Tongue (tissue), 2 donors: Measurements from ENCODE around the gene ZDHHC19. TPM values are rescaled to one million over a fixed set of nuclear protein-coding genes. Genes with fewer than 3 reads are reported as not detected.
"Not testable (repeated sequence)": the region's sequence is repeated elsewhere in the genome, so short reads cannot be mapped to it uniquely, and the experiment has no call there.

Experiments
- DNase-seq: peaks from one replicate; pipeline ENCODE4 v3.0.0-alpha.2; 2015
- total RNA-seq: library from RNA; depleted of rRNA; stranded (reverse); fragments of >200 nt; gene quantifications from one replicate; pipeline ENCODE4 v1.2.3, GENCODE V29; 2014

ZDHHC19 gene
- total RNA-seq: not detected

GRCh38 chr3:196210673-196211556, at the start of gene ZDHHC19:
Gene ZDHHC19 (minus strand): TSS chr3:196211400. CDS start chr3:196211315, 85 bp downstream.
- DNase-seq: no peak

GRCh38 chr3:196260784-196261183, 49.6 kb upstream of the ZDHHC19 start:
- no peak for DNase-seq

DNA sequence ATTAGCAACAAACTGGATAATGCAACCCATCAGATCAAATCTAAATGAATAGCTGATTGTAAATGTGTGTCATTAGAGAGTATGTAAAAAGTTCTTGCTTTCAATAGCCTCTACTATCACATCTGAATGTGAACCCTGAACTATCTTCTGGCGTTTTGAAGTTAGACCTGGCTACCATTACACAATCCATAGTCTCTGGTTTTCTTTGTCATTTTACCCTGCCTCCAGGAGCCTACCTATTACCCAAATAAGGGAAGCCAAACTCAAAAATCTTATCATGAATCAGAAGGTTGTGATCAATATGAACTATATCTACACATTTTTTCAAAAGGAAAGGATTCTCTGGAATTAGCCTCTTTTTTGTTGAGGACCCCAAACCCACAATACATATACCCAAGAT, 44.6 kb upstream of the ZDHHC19 start:
- no peak for DNase-seq

GRCh38 chr3:196254376-196255283, 43.4 kb upstream of the ZDHHC19 start:
- DNase-seq: no peak

GRCh38 chr3:196251918-196252317, 40.7 kb upstream of the ZDHHC19 start:
- no peak for DNase-seq

DNA sequence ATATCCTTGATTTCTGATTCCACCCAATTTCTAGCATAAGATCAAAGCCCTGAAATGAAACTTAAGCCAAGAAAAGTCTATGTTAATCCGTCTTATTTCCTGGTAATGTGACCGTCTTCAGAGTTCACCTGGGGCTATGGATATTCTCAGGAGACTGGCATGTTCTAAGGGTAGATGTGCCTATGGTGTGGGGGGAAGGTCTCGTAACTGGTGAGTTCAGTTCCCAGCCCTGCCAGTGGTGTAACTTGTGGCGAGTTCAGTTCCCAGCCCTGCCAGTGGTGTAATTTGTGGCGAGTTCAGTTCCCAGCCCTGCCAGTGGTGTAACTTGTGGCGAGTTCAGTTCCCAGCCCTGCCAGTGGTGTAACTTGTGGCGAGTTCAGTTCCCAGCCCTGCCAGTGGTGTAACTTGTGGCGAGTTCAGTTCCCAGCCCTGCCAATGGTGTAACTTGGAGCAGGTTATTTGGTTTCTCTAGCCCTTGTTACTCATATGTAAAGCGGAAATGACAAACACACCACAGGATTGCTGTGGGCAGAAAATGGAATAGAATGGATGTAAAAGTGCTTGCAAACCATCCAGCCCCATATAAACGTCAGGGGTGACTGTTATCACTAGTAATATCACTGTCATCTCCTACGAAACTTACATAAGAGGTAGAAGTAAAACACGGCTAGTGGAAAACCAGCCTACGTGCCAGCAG, 35.6 kb upstream of the ZDHHC19 start:
- DNase-seq: no peak

DNA sequence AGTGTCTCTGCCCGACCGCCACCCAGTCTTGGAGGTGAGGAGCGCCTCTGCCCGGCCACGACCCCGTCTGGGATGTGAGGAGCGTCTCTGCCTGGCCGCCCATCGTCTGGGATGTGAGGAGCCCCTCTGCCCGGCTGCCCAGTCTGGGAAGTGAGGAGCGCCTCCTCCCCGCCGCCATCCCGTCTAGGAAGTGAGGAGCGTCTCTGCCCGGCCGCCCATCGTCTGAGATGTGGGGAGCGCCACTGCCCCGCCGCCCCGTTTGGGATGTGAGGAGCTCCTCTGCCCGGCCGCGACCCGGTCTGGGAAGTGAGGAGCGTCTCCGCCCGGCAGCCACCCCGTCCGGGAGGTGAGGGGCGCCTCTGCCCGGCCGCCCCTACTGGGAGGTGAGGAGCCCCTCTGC, 33.0 kb upstream of the ZDHHC19 start:
- not testable (repeated sequence) for DNase-seq

GRCh38 chr3:196241704-196242103, 30.5 kb upstream of the ZDHHC19 start:
- DNase-seq: no peak

GRCh38 chr3:196240424-196240823, 29.2 kb upstream of the ZDHHC19 start:
- no peak for DNase-seq

- DNase-seq: no peak
These were observed 27.7 kb upstream of the ZDHHC19 start for GRCh38 chr3:196238612-196239560.

DNA sequence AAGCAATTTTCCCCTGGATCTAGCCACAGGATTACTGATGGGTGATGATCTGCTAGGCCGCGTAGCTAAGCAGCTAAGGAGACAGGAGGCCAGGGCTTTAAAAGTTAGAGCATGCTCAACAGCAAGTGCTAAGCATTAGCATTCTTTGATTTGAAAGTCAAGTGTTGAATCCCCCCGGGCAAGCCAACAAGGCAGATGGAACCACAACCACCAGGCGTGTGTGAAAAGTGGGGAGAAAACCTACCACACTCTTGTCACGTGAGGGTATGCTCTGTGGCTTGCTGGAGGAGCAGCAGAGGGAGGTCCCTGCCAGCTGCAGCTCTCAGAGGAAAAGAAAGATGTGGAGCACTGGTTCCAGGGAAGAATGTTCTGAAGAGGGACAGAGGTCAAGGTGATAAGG, 26.0 kb upstream of the ZDHHC19 start:
- DNase-seq: no peak

DNA sequence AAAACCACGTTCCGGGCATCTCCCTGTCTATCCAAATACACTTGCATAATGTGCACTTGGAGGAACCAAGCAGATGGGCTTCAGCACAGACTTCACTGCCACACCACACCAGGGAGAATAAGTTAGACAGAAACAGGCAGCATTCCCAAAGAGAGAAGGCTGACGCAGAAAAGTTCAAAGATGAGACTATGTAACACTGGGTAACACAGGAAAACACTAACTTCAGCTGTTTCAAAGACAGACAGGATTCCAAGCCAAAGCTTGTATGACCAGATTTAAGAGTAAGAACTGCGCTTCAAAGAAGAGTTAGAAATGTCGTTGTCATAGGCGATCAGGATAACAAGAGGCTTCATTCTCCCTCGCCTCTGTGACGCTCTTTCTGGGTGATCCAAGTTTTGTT, 25.0 kb upstream of the ZDHHC19 start:
- DNase-seq: no peak

DNA sequence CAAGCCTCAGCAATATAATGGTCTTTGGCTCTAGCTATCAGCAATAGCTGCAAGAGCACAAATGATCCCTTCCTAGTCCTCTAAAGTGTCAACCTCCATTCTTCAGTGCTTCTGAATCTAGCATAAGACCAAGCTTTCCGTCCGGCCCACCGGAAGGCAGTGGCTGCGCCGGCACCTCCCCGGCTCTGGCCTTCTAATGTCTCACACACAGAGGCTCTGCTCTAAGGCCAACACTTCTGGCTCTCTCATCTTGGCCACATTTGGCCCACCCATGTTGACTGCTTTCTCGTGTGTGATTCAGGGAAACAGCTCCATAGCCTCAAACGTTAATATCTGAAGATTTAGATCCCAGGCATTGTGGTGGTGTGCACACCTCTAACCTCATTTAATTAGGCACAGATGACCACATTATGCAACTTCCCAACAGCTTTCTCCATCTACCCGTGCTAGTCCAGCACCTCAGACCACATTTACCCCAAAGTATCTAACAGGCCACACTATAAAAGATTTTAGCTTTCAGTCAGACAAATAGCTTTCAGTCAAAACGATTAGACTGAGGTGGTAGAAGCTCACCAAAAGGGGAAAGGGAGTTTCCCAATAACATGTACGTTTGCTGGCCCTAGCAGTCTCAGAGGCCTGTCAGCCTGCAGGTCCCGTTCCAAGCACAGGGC, 24.4 kb upstream of the ZDHHC19 start:
- no peak for DNase-seq

DNA sequence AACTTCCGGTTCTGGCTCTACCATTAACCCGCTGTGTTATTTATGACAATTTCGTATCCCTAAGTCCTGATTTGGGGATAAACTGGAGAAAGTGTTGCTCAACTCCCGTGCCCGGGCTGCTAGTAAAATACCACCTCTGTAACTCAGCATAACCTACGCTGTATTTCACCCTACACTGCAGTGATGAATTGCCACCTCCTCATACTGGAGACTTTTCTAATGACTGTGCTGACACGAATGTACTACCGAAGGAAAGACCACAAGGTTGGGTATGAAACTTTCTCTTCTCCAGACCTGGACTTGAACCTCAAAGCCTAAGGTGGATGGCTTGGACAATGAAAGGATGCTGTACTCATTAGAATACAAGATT, 21.7 kb upstream of the ZDHHC19 start:
- no peak for DNase-seq

- DNase-seq: no peak
These were observed 21.1 kb upstream of the ZDHHC19 start for GRCh38 chr3:196232154-196232881.

DNA sequence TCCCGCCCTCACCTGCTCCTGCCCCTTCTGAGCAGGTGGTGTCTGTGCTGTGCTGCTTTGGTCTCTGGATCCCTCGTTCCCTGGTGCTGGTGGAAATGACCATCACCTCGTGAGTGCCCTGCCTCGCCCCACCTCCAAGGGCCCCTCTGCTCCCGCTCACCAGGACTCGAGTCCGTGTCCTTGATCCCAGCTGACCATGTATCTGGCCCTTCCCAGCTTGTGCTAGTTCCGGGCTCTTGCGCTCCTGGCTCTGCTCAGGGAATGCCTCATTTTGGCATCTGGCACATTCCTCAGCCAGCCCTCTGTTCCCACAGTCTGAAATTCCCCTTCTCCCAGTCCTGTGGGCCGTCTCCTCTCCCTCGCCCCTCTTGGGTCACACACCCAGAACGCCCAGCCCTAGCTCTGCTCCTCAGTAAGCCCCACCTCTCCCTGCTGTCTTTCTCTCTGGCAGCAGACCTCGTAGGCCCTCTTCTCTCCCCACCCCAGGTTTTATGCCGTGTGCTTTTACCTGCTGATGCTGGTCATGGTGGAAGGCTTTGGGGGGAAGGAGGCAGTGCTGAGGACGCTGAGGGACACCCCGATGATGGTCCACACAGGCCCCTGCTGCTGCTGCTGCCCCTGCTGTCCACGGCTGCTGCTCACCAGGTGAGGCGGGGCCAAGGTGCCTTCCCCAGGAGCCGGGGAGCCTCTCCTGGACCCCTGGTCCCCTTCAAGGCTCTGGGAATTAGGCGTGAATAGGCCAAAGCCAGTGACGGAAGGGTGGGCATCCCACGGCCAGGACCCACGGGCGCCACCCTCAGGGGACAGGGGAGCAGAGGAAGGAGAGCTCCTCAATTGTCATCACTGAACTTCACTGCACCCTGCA, 16.7 kb upstream of the ZDHHC19 start:
- peak; percentile 18 for DNase-seq

DNA sequence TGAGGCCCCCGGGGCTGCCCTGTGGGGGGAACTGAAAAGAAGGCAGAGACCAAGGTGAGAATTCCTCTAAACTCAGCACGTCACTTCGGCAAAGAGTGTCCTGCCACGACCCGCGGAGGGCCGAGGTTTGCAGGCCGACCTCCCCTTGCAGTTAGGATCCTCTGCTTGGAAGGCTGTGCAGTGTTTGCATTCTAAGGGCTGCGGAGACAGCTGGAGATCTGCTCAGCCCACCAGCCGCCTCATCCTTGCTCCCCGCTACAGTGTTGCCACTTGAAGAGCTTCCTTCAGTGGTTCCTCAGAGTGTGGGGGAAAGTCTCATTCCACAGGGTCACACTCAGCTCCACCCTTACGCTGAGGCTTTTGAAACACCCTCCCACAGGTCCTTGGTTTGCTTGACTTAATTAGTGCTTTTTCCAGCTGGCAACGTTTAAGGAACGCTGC, 15.9 kb upstream of the ZDHHC19 start:
- peak; percentile 8 for DNase-seq

- DNase-seq: no peak
These were observed 14.7 kb upstream of the ZDHHC19 start for GRCh38 chr3:196225763-196226364.

- no peak for DNase-seq
These were observed 13.9 kb upstream of the ZDHHC19 start for GRCh38 chr3:196225086-196225485.
